DMS 273 treated with DMSO at 0.1 percent for 48 hours (cell line): ENCODE results near the gene ZNF582.

Experiments used
- DNase-seq: peaks from one replicate; lab custom pipeline; 2025; lab: John Stamatoyannopoulos, UW

ZNF582 gene

DNA sequence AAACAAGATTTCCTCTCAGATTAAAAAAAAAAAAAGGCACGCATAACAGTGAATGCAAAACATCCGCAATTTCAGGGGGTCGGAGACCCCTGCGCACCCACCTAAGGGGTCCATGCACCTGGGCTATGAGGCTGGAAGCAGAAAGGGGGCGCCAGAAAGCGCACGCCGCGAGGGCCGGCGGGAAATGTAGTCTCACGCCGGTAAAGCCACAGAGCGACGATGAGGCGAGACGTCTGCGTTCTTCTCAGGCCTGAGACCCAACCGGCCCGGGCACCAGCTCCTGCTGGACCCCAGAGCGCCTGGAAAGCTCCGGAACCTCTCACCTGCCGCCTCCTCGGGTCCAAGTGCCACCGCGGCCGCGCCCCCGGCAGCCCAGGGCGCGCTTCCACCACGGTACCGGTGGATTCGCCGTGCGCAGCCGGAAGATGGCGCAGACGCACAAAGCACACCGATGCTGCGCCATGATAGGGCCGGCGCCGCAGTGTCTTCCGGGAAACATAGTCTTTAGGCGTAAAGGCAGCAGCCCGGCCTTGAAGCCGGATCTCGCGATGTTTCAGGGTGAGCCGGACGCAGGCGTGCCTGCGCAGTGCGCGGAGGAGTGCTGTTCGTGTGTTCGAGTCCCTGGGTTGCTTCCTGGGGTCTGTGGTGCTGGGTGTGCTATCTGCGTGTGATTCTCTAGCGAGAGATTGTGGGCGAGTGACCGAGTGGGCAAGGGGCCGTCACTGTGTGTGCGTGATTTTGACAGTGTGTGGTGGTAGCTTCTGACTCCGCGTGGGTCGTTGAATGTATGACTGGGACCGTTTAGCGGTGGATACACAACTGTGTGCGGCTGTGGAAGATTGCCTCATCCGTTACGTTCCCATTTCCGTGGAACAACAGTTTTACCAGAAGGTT lies at the start of gene ZNF582:
Gene ZNF582 (minus strand): TSS at position 416 of the 894 bp plus-strand sequence. CDS start 1,782 bp downstream, outside the sequence.
- DNase-seq = peak; percentile 68

DNA sequence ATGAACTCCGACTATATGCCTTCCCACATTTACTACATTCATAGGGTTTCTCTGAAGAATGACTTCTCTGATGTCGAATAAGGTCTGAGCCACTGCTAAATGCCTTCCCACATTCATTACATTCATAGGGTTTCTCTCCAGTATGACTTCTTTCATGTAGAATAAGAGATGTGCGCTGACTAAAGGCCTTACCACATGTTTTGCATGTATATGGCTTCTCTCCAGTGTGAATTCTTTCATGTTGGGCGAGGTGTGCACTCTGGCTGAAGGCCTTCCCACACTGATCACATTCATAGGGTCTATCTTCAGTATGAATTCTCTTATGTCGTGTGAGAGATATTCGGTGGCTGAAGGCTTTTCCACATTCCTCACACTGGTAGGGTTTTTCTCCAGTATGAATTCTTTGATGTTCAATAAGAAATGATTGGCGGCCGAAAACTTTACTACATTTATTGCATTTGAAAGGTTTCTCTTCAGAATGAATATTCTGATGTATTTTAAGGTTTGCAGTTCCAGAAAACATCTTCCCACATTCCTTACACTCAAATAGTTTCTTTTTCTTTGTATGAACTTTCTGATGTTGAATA lies 48.0 kb upstream of the ZNF582 start:
- DNase-seq = no peak

DNA sequence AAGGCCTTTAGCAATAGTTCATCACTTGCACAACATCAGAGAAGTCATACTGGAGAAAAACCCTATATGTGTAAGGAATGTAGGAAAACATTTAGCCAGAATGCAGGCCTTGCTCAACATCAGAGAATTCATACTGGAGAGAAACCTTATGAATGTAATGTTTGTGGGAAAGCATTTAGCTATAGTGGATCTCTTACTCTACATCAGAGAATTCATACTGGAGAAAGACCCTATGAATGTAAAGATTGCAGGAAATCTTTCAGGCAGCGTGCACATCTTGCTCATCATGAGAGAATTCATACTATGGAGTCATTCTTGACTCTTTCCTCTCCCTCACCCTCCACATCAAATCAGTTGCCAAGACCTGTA lies 30.6 kb upstream of the ZNF582 start:
- no peak for DNase-seq

DNA sequence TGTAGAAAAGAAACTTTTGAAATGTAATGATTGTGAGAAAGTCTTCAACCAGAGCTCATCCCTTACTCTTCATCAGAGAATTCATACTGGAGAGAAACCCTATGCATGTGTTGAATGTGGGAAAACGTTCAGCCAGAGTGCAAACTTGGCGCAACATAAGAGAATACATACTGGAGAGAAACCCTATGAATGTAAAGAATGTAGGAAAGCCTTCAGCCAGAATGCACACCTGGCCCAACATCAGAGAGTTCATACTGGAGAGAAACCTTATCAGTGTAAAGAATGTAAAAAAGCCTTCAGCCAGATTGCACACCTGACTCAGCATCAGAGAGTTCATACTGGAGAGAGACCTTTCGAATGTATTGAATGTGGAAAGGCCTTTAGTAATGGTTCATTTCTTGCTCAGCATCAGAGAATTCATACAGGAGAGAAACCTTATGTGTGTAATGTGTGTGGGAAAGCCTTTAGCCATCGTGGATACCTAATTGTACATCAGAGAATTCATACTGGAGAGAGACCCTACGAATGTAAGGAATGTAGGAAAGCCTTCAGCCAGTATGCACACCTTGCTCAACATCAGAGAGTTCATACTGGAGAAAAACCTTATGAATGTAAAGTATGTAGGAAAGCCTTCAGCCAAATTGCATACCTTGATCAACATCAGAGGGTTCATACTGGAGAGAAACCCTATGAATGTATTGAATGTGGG lies 30.1 kb upstream of the ZNF582 start:
- DNase-seq = no peak

DNA sequence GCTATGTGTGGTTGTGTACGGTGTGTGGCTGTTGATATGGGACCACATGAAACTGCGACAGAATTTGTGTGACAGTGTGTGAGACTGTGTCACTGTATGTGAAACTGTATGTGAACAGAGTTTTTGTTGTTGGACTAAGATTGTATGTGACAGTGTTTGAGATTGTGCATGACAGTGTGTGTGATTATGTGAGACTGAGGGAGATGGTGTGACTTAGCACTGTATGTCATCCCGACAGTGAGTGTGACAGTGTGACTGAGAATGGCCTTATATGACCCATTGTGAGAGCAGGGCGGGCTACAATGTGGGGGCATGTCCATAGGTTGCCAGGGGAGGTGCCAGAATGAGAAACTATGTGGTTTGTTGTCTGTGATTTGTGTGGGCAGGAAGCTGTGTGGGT lies 11.7 kb upstream of the ZNF582 start:
- DNase-seq = no peak

DNA sequence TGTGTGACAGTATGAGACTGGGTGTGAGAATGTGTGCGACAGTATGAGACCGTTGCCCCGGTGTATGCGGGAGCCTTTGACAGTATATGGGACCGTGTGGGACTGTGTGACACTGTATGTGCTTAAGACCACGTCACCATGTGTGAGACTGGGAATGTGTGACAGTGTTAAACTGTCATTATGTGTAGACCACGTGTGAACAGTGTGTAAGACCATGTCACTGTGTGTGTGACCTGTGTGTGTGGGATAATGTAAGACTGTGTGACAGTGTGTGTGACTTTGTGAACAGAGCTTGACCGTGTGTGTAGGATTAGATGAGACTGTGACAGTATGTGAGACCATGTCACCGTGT lies 11.3 kb upstream of the ZNF582 start:
- no peak for DNase-seq

DNA sequence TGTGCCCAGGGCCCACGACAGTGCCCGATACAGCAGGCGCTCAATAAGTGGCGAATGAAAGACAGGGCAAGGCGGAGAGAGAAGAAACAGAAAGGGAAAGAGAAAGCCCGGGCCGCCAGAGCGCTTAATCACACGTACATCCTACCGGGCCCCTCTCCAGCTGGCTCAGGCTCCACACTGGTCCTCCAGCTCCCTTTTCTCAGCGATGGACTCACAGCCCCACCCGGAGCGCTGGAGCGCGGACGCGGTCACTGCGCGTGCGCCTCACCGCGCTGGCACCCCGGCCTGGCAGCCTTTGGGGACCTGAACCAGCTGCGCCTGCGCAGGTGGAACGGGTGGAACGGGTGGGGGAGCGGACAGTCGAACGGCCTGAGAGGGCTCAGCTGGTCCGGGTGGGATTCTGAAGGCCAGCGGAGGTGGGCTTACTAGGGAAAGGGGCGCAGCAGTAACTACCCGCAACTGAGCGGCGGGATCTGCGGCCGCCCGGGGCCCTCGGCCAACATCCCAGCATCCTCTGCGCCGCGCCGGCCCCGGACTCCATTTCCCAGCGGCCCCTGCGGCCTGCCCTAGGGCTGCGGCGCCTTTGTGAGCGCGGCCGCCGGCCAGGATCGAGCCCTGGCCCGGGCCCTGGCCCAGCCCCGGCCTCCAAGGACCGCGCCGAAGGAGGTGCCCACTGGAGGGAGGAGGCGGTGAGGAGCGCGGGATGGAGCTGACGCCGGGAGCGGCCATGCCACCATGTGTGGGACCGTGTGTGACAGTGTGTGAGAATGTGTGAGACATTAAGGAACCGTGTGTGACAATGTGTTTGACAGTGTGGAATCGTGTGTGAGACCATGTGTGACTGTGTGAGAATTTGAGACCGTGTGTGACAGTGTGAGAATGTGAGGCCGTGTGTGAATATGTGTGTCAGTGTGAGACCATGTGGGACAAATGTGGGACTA lies 10.7 kb upstream of the ZNF582 start, which contains the start of gene ZNF583:
Gene ZNF583 (plus strand): TSS at position 569 of the 941 bp plus-strand sequence. CDS start 2,783 bp downstream, outside the sequence.
- peak; percentile 75 for DNase-seq

DNA sequence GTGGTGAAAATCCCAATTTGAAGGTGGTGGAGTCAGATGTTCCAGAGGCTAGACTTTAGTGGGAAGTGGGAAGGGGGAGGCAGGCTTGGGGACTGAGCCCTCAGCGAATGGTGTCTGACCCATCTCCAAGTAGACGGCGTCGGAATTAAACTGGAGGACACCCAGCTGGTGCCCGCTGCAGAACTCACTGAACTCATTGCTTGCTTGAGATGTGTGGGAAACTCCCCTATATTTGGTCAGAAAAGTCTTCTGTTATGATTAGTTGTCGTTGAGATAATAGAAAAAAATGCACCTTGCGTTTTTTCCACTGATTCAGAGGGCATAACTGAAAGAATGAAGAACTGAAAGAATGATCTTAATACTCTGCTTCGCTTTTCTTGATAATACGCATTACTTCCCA lies 9.9 kb upstream of the ZNF582 start:
- no peak for DNase-seq

DNA sequence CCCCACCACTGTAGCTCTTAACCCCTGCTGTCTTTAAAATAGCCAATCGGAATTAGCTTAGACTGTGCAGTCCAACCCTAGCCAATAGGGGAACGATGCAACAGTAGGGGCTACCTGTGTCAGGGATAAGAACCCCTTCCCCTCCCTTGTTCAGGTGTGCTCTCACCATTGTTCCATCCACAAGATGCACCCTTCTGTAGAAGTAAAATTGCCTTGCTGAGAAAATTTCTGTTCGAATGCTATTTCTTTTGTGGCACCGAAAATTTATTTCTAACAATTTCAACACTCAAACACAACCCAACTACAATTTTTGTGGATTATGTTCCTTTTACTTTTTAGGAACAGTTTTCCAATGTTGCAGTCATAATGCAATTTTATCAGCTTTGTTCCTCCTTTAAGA lies 7.2 kb upstream of the ZNF582 start:
- DNase-seq = no peak

DNA sequence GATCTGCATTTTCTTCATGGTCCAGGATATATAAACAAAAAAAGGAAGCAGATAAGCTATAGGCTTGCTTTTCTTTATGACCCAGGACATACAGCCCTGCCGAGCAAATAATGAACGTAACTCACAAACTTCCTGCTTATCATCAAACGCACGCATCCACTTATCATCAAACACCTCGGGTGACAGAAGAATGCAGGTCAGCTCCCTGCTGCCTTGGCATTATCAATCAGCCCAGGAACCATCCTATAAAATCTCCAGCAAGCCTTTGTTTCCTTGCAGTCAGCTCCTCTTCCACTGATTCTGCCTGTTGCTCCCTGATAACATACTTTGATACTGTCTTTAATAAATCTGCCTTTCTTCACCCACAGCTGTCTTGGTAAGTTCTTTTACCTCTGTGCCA lies 5.5 kb upstream of the ZNF582 start:
- DNase-seq = no peak

DNA sequence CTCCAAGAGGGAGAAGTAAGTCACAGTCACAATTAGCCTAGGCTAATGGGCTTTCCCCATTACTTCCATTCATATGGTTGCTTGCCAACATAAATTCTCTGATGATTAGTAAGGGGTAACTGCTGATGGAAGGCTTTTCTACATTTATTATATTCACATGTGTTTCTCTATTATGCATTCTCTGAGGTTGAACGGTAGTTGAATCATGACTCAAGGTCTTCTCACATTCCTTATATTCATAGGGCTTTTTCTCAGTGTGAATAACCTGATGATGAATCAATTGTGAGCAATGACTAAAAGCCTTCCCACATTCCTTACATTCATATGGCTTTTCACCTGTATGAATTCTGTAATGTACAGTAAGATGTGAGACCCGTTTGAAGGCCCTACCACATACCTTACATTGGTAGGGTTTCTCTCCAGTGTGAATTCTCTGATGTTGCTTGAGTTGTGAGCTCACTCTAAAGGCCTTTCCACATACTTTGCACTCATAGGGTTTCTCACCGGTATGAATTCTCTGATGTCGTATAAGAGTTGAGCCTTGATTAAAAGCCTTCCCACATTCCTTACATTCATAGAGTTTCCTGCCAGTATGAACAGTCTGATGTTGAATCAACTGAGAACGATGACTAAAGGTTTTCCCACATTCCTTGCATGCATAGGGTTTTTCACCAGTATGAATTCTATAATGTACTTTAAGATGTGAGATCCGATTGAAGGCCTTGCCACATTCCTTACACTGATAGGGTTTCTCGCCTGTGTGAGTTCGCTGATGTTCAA lies 9.3 kb downstream of the ZNF582 start:
- DNase-seq = no peak

DNA sequence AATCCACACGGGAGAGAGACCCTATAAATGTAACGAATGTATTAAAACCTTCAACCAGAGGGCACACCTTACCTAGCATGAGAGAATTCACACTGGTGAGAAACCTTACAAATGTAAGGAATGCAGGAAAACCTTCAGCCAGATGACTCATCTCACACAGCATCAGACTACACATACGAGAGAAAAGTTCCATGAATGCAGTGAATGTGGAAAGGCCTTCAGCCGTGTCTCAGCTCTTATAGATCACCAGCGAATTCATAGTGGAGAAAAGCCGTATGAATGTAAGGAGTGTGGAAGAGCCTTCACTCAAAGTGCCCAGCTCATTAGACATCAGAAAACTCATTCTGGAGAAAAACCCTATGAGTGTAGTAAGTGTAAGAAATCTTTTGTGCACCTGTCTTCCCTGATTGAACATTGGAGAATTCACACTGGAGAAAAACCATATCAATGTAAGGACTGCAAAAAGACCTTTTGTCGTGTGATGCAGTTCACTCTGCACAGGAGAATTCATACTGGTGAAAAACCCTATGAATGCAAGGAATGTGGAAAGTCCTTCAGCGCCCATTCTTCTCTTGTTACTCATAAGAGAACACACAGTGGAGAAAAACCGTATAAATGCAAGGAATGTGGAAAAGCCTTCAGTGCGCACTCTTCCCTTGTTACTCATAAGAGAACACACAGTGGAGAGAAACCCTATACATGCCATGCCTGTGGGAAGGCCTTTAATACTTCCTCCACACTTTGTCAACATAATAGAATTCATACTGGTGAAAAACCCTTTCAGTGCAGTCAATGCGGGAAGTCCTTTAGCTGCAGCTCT lies 16.0 kb downstream of the ZNF582 start:
- no peak for DNase-seq

DNA sequence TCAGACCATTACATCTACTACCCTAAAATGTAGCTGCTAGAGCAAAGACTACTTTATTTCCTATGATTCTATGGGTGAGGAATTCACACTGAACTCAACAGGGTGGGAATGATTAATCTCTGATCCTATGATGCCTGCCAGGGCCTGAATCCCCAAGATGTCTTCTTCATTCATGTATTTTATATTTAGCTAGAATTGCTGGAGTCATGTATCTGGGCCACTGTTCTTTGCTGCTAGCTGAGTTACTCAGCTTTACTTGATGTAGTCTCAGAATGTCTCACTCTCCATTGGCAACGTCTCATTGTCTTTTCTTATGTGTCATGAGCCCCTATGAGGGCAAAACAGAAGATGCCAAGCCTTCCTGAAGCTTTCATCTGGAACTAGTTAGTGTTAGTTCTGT lies 21.1 kb downstream of the ZNF582 start:
- DNase-seq = no peak

DNA sequence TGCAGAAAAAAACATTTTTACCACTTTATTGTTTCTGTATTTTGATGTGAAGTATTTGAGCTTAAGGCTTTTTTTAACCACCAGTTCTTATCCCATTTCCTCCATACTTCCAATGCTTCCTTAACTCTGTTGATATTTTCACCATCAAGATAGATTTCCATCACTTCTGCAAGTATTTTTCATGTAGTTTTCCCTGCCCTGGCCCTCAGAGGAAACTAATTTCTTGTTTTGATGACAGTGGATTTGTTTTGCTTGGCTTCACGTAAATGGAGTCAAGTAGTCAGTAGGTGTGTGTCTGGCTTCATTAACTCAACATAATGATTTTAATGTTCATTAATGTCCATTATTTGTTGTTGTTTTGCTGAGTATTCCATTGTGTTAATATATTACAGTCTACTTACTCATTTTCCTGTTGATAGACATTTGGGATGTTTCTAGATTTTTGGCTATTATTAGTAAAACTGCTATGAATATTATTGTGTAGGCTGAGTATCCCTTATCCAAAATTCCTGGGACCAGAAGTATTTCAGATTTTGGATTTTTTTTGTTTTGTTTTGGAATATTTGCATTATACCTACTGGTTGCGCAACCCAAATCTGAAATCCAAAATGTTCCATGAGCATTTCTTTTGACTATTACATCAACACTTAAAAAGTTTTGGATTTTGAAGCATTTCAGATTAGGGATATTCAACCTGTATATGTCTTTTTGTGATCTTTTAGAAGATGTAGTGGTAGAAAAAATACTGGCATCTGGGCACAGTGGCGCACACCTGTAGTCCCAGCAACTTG lies 23.3 kb downstream of the ZNF582 start:
- DNase-seq = no peak

DNA sequence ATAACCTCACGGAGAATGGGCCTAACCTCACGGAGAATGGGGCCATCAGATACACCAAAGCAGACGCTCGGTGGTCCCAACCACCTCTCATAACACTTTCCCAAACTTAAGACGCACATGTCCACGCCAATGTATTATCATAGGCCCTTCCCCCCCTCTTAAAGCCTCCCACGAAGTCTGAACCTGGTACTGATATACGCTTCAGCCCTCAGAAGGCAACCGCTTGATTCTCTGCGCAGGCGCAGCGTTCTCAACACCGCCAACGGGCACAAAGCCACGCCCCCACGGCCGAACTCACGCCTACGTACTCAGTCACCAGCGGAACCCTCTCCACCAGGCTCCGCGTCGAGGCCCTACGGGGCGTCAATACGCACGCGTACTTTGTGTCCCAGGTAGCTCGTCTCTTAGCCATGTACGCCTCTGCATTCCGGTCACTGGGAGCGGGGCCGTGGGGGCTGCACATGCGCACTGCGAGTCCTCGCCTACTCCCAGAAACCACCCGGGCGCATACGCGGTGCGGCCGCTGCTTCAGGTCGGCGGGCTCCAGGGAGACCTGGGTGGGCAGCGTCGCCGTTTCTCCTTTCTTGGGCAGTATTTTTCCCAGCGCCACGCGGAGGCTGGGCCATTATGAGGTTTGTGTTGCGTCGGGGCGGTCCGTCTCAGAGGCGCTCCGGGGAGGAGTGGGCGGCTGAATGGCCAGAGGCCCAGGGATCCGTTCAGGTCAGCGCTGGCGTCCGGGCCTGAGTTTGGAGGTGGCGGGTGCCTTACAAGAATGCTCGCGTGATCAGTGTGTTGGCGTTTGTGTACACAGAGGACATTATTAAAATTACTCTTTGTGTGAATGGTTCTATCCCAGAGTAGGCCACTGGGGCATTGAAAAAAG lies 25.3 kb downstream of the ZNF582 start:
- DNase-seq = peak; percentile 68

DNA sequence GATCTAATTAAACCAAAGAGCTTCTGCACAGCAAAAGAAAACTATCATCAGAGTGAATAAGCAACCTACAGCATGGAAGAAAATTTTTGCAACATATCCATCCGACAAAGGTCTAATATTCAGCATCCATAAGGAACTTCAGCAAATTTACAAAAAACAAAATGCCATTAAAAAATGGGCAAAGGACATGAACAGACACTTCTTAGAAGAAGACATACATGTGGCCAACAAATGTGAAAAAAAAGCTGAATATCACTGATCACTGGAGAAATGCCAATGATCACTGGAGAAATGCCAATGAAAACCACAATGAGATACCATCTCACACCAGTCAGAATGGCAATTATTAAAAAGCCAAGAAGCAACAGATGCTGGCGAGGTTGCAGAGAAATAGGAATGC lies 32.5 kb downstream of the ZNF582 start:
- DNase-seq = no peak

DNA sequence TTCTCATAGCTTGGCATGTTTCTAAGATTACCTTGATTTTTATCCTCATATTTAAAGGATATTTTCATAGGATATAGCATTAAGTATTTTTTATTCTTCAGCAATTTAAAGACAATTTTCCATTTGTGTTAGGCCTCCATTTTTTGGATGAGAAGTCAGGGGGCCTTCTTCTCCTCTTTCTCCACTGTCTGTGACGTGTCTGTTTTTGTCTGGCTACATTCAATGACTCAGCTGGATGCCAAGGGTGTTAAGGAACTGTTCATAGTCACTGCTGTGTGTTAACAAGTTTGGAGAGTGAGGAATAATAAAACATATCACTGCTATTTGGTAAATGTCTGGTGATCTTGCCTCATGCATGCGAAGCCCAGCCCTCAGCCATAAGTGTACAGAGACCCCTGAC lies 36.4 kb downstream of the ZNF582 start:
- DNase-seq = no peak

DNA sequence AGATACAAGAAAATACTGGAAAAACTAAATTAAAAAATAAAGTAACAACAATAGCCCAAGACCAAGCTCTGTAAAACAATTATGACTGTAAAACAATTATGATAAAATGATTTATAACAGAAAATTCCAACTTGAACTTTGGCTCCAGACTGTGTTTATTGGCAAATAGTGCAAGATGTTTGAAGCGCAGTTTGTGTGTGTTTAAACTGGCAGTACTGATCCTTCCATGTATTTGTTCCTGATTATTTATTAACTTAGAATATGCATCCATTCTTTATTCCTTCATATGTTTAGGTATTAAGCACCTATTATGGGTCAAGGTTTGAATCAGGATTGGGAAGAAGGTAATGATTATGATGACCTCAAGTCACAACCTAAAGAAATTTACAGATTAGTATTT lies 37.8 kb downstream of the ZNF582 start:
- no peak for DNase-seq
